ENCODE results near the gene ZNF26.
A peak's percentile ranks its signal among the peaks of the same experiment; 100 is the strongest.
"Not testable (repeated sequence)": the region's sequence is repeated elsewhere in the genome, so short reads cannot be mapped to it uniquely, and the experiment has no call there.

Gene ZNF26

DNA sequence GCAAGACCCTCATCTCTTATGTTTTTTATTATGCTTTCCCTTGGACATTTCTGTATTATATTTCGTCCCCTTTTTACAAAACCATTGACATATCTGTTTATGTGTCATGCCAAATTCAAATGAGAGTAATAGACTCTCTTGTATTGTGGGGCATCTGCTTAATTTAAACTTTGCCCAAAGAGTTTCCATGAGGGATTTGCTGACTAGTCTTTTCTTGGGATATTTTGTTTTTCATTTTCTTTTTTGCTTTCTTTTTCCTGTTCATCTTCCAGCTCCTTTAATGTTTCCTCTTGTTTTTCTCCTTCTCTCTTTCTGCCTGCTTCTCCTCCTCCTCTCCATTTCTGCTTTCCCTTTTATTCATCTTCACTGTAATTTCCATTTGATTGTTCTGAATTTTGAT is 13.8 kb upstream of the ZNF26 start:
- TF ChIP-seq RARB (CRISPR knock-in tag; IDR thresholded peaks at IDR 0.05) (no peak), TOX (CRISPR knock-in tag; IDR thresholded peaks at IDR 0.05; ENCODE audit: borderline replicate concordance) (no peak), ZC3H10 (CRISPR knock-in tag; IDR thresholded peaks at IDR 0.05) (no peak), ZNF8 (CRISPR knock-in tag; IDR thresholded peaks at IDR 0.05) (no peak), ISL1 (CRISPR knock-in tag; IDR thresholded peaks at IDR 0.05) (no peak), ZFP30 (CRISPR knock-in tag; IDR thresholded peaks at IDR 0.05) (no peak)
- TF ChIP-seq, protein P1, sequence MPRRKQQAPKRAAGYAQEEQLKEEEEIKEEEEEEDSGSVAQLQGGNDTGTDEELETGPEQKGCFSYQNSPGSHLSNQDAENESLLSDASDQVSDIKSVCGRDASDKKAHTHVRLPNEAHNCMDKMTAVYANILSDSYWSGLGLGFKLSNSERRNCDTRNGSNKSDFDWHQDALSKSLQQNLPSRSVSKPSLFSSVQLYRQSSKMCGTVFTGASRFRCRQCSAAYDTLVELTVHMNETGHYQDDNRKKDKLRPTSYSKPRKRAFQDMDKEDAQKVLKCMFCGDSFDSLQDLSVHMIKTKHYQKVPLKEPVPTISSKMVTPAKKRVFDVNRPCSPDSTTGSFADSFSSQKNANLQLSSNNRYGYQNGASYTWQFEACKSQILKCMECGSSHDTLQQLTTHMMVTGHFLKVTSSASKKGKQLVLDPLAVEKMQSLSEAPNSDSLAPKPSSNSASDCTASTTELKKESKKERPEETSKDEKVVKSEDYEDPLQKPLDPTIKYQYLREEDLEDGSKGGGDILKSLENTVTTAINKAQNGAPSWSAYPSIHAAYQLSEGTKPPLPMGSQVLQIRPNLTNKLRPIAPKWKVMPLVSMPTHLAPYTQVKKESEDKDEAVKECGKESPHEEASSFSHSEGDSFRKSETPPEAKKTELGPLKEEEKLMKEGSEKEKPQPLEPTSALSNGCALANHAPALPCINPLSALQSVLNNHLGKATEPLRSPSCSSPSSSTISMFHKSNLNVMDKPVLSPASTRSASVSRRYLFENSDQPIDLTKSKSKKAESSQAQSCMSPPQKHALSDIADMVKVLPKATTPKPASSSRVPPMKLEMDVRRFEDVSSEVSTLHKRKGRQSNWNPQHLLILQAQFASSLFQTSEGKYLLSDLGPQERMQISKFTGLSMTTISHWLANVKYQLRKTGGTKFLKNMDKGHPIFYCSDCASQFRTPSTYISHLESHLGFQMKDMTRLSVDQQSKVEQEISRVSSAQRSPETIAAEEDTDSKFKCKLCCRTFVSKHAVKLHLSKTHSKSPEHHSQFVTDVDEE (CRISPR knock-in tag; IDR thresholded peaks at IDR 0.05), result no peak
- TF ChIP-seq, protein P2, sequence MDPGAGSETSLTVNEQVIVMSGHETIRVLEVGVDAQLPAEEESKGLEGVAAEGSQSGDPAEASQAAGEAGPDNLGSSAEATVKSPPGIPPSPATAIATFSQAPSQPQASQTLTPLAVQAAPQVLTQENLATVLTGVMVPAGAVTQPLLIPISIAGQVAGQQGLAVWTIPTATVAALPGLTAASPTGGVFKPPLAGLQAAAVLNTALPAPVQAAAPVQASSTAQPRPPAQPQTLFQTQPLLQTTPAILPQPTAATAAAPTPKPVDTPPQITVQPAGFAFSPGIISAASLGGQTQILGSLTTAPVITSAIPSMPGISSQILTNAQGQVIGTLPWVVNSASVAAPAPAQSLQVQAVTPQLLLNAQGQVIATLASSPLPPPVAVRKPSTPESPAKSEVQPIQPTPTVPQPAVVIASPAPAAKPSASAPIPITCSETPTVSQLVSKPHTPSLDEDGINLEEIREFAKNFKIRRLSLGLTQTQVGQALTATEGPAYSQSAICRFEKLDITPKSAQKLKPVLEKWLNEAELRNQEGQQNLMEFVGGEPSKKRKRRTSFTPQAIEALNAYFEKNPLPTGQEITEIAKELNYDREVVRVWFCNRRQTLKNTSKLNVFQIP (CRISPR knock-in tag; IDR thresholded peaks at IDR 0.05; ENCODE audit: borderline replicate concordance, low read depth), result no peak
- TF ChIP-seq, protein P3, sequence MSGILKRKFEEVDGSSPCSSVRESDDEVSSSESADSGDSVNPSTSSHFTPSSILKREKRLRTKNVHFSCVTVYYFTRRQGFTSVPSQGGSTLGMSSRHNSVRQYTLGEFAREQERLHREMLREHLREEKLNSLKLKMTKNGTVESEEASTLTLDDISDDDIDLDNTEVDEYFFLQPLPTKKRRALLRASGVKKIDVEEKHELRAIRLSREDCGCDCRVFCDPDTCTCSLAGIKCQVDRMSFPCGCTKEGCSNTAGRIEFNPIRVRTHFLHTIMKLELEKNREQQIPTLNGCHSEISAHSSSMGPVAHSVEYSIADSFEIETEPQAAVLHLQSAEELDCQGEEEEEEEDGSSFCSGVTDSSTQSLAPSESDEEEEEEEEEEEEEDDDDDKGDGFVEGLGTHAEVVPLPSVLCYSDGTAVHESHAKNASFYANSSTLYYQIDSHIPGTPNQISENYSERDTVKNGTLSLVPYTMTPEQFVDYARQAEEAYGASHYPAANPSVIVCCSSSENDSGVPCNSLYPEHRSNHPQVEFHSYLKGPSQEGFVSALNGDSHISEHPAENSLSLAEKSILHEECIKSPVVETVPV (CRISPR knock-in tag; IDR thresholded peaks at IDR 0.05), result no peak
- TF ChIP-seq, protein P4, sequence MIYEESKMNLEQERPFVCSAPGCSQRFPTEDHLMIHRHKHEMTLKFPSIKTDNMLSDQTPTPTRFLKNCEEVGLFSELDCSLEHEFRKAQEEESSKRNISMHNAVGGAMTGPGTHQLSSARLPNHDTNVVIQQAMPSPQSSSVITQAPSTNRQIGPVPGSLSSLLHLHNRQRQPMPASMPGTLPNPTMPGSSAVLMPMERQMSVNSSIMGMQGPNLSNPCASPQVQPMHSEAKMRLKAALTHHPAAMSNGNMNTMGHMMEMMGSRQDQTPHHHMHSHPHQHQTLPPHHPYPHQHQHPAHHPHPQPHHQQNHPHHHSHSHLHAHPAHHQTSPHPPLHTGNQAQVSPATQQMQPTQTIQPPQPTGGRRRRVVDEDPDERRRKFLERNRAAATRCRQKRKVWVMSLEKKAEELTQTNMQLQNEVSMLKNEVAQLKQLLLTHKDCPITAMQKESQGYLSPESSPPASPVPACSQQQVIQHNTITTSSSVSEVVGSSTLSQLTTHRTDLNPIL (CRISPR knock-in tag; IDR thresholded peaks at IDR 0.05; ENCODE audit: low read depth), result no peak
- TF ChIP-seq, protein P5, sequence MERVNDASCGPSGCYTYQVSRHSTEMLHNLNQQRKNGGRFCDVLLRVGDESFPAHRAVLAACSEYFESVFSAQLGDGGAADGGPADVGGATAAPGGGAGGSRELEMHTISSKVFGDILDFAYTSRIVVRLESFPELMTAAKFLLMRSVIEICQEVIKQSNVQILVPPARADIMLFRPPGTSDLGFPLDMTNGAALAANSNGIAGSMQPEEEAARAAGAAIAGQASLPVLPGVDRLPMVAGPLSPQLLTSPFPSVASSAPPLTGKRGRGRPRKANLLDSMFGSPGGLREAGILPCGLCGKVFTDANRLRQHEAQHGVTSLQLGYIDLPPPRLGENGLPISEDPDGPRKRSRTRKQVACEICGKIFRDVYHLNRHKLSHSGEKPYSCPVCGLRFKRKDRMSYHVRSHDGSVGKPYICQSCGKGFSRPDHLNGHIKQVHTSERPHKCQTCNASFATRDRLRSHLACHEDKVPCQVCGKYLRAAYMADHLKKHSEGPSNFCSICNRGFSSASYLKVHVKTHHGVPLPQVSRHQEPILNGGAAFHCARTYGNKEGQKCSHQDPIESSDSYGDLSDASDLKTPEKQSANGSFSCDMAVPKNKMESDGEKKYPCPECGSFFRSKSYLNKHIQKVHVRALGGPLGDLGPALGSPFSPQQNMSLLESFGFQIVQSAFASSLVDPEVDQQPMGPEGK (CRISPR knock-in tag; IDR thresholded peaks at IDR 0.05; ENCODE audit: borderline replicate concordance), result no peak
- ATAC-seq, result no peak

DNA sequence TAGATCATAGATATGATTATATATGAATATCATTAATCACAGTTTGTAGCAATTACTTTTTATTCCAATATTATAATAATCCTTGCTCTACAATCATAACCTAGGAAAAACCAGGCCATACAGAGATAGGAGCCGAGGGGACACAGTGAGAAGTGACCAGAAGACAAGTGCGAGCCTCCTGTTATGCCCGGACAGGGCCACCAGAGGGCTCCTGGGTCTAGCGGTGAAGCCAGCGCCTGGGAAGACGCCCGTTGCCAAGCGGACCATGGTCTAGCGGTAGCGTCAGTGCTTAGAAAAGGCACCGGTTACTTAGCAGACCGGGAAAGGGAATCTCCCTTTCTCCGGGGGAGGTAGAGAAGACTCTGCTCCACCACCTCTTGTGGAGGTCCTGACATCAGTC is 9.3 kb upstream of the ZNF26 start:
- ATAC-seq, result not testable (repeated sequence)

DNA sequence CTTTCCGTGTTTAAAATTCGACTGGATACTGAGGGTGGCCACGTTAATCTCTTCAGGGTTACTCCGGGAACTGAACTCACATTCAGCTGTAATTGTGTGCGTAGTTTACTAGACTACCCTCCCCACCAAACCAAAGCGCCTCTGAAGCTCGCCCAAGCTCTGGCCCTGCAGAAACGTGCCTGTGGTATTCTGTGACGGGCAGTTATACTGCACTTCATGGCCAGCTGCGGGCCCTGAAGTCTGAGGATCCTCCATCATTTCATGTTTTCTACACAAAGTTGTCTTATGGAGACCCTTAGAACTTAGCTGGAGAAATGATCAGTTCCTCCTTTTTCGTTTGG is 688 bp downstream of the ZNF26 start:
- TF ChIP-seq, protein P4 (CRISPR knock-in tag; IDR thresholded peaks at IDR 0.05; ENCODE audit: low read depth), result no peak
- TF ChIP-seq, protein P3 (CRISPR knock-in tag; IDR thresholded peaks at IDR 0.05), result no peak
- TF ChIP-seq ZNF70 (CRISPR knock-in tag; IDR thresholded peaks at IDR 0.05) (no peak), TCF4 (CRISPR knock-in tag; IDR thresholded peaks at IDR 0.05; ENCODE audit: borderline replicate concordance) (no peak), ZFP30 (CRISPR knock-in tag; IDR thresholded peaks at IDR 0.05) (no peak), GLIS3 (CRISPR knock-in tag; IDR thresholded peaks at IDR 0.05) (no peak), PPARA (CRISPR knock-in tag; IDR thresholded peaks at IDR 0.05; ENCODE audit: borderline replicate concordance) (no peak), ISL1 (CRISPR knock-in tag; IDR thresholded peaks at IDR 0.05) (no peak), CSDC2 (CRISPR knock-in tag; IDR thresholded peaks at IDR 0.05) (no peak), TOX (CRISPR knock-in tag; IDR thresholded peaks at IDR 0.05; ENCODE audit: borderline replicate concordance) (no peak), ESRRG (CRISPR knock-in tag; IDR thresholded peaks at IDR 0.05) (no peak), RARB (CRISPR knock-in tag; IDR thresholded peaks at IDR 0.05) (no peak), SNAI2 (CRISPR knock-in tag; IDR thresholded peaks at IDR 0.05) (no peak)
- TF ChIP-seq, protein P5 (CRISPR knock-in tag; IDR thresholded peaks at IDR 0.05; ENCODE audit: borderline replicate concordance), result no peak
- peak; percentile 35 for ATAC-seq

Data from SK-N-SH treated with all-trans-retinoic acid at 6 μM for 48 hours (cell line).